Neural cell (in vitro differentiated cells): Measurements from ENCODE around the gene KRTAP19-8. TPM values are rescaled to one million over a fixed set of nuclear protein-coding genes. Genes with fewer than 3 reads are reported as not detected.

Source experiments
- H2AFZ ChIP-seq: fragments of 200-600, 300-800 bp; sonication (generic), shearing (Covaris generic); 2 replicates; pipeline ENCODE4 v1.6.0; 2014; ENCODE audit warnings: low read depth, mild to moderate bottlenecking, antibody characterized with exemption, low read length, moderate library complexity
- H3F3A ChIP-seq: fragments of 200-600 bp; shearing (Covaris generic); 2 replicates; pipeline ENCODE4 v1.6.1; 2016; ENCODE audit warnings: mild to moderate bottlenecking, moderate library complexity, mixed read lengths, antibody characterized with exemption, low read length; ENCODE audit not compliant: insufficient read depth, poor library complexity, severe bottlenecking
- H3K27ac ChIP-seq: fragments of 200-600, 300-800 bp; sonication (generic), shearing (Covaris generic); 2 replicates; pipeline ENCODE4 v1.5.1; 2014; ENCODE audit warnings: mild to moderate bottlenecking, low read length, moderate library complexity
- H3K27me3 ChIP-seq: fragments of 300-800, 200-600 bp; sonication (generic), shearing (Covaris generic); 2 replicates; pipeline ENCODE4 v1.6.0; 2014; ENCODE audit warnings: mild to moderate bottlenecking, low read depth, low read length, moderate library complexity; ENCODE audit not compliant: insufficient read depth
- H3K36me3 ChIP-seq: fragments of 300-800, 200-600 bp; sonication (generic), shearing (Covaris generic); 2 replicates; pipeline ENCODE4 v1.5.1; 2014; ENCODE audit warnings: mild to moderate bottlenecking, antibody characterized with exemption, low read length, moderate library complexity; ENCODE audit not compliant: insufficient read depth
- H3K4me2 ChIP-seq: fragments of 300-800, 200-600 bp; sonication (generic), shearing (Covaris generic); 2 replicates; pipeline ENCODE4 v1.6.0; 2014; ENCODE audit warnings: mild to moderate bottlenecking, low read length
- H3K4me3 ChIP-seq: fragments of 300-800, 200-600 bp; sonication (generic), shearing (Covaris generic); 2 replicates; pipeline ENCODE4 v1.5.1; 2014; ENCODE audit warnings: mild to moderate bottlenecking, low read length, moderate library complexity
- H3K79me2 ChIP-seq: fragments of 200-600 bp; shearing (Covaris generic); replicated peaks from 2 replicates; pipeline ENCODE4 v1.6.0; 2014; ENCODE audit warnings: mild to moderate bottlenecking, low read length, moderate library complexity; ENCODE audit not compliant: insufficient read depth
- H3K9ac ChIP-seq: fragments of 300-800, 200-600 bp; sonication (generic), shearing (Covaris generic); 2 replicates; pipeline ENCODE4 v1.6.1; 2016; ENCODE audit warnings: mild to moderate bottlenecking, low read length, mixed read lengths
- H3K9me2 ChIP-seq: fragments of 200-600 bp; shearing (Covaris generic); 2 replicates; pipeline ENCODE4 v1.6.1; 2016; ENCODE audit warnings: mild to moderate bottlenecking, low read length, mixed read lengths; ENCODE audit not compliant: insufficient read depth
- H3K9me3 ChIP-seq: fragments of 200-600, 300-800 bp; sonication (generic), shearing (Covaris generic); 2 replicates; pipeline ENCODE4 v1.6.1; 2016; ENCODE audit warnings: mild to moderate bottlenecking, mixed run types, low read length, moderate library complexity, mixed read lengths
- H4K20me1 ChIP-seq: fragments of 200-600 bp; shearing (Covaris generic); 2 replicates; pipeline ENCODE4 v1.6.1; 2016; ENCODE audit warnings: mild to moderate bottlenecking, mixed run types; ENCODE audit not compliant: insufficient read depth
- CTCF ChIP-seq: fragments of 450-650 bp; IDR thresholded peaks from 2 replicates; pipeline ENCODE4 v1.5.1; 2014; ENCODE audit warnings: antibody characterized with exemption, mild to moderate bottlenecking, moderate library complexity; ENCODE audit not compliant: poor library complexity, severe bottlenecking
- EP300 ChIP-seq: fragments of 450-650 bp; conservative IDR thresholded peaks from 2 replicates; pipeline ENCODE4 v1.6.1; 2014; ENCODE audit warnings: antibody characterized with exemption, mild to moderate bottlenecking, moderate library complexity; ENCODE audit not compliant: poor library complexity, severe bottlenecking
- EZH2 ChIP-seq: fragments of 200-600, 300-800 bp; shearing (Covaris generic), sonication (generic); IDR thresholded peaks from 2 replicates; pipeline ENCODE4 v1.6.1; 2014; ENCODE audit warnings: antibody characterized with exemption, low read length, borderline replicate concordance, mild to moderate bottlenecking; ENCODE audit not compliant: insufficient read depth, poor library complexity, severe bottlenecking
- MXI1 ChIP-seq: fragments of 450-650 bp; conservative IDR thresholded peaks from 2 replicates; pipeline ENCODE4 v1.6.1; 2014; ENCODE audit warnings: antibody characterized with exemption, mild to moderate bottlenecking; ENCODE audit not compliant: poor library complexity, severe bottlenecking
- POLR2AphosphoS5 ChIP-seq: IDR thresholded peaks from 2 replicates; pipeline ENCODE4 v1.6.1; 2012
- RAD21 ChIP-seq: fragments of 450-650 bp; conservative IDR thresholded peaks from 2 replicates; pipeline ENCODE4 v1.6.1; 2014; ENCODE audit warnings: antibody characterized with exemption, mild to moderate bottlenecking, moderate library complexity
- REST ChIP-seq: IDR thresholded peaks from 2 replicates; pipeline ENCODE4 v1.6.1; 2012; ENCODE audit warnings: borderline replicate concordance
- SMC3 ChIP-seq: fragments of 450-650 bp; conservative IDR thresholded peaks from 2 replicates; pipeline ENCODE4 v1.6.1; 2014; ENCODE audit warnings: antibody characterized with exemption, mild to moderate bottlenecking, moderate library complexity; ENCODE audit not compliant: poor library complexity
- TAF1 ChIP-seq: IDR thresholded peaks from 2 replicates; pipeline ENCODE4 v1.6.1; 2012; ENCODE audit warnings: low read depth
- polyA plus RNA-seq: library from polyadenylated mRNA; depleted of rRNA; stranded (reverse); fragments of >200 nt; gene quantifications from 2 replicates; pipeline ENCODE4 v1.2.3, GENCODE V29; 2014

Gene KRTAP19-8
- polyA plus RNA-seq, 1 donor from 2014 or later: not detected

- no peak for TF ChIP-seq MXI1
- TF ChIP-seq RAD21: no peak
- TF ChIP-seq POLR2AphosphoS5: no peak
- TF ChIP-seq EP300: no peak
- TF ChIP-seq EZH2: no peak
- TF ChIP-seq SMC3: no peak
- H3F3A ChIP-seq: no peaks in the 10 kb centered on the region
- H3K27ac ChIP-seq: no peak overlapping the region
- no peak overlapping the region for H3K4me2 ChIP-seq
- no peak overlapping the region for H3K4me3 ChIP-seq
- no peaks in the 10 kb centered on the region for H3K9me2 ChIP-seq
- H3K79me2 ChIP-seq: no peaks in the 10 kb centered on the region
- H3K27me3 ChIP-seq: no peaks in the 10 kb centered on the region
- H3K9me3 ChIP-seq: no peaks in the 10 kb centered on the region
- no peaks in the 10 kb centered on the region for H3K36me3 ChIP-seq
- no peaks in the 10 kb centered on the region for H4K20me1 ChIP-seq
- H3K9ac ChIP-seq: no peak overlapping the region
- no peak overlapping the region for H2AFZ ChIP-seq
These were observed 7.7 kb downstream of the KRTAP19-8 start for GRCh38 chr21:31030367-31031106.

GRCh38 chr21:31023680-31024079 is 14.6 kb downstream of the KRTAP19-8 start:
- H3K4me3 ChIP-seq: no peak overlapping the region
- H3K9ac ChIP-seq: no peak overlapping the region
- no peaks in the 10 kb centered on the region for H3K9me2 ChIP-seq
- no peaks in the 10 kb centered on the region for H3K79me2 ChIP-seq
- no peak overlapping the region for H3K4me2 ChIP-seq
- H3K9me3 ChIP-seq: no peaks in the 10 kb centered on the region
- no peaks in the 10 kb centered on the region for H3K27me3 ChIP-seq
- H4K20me1 ChIP-seq: no peaks in the 10 kb centered on the region
- H3K27ac ChIP-seq: no peak overlapping the region
- TF ChIP-seq EZH2 (no peak), RAD21 (no peak), CTCF (no peak), EP300 (no peak), POLR2AphosphoS5 (no peak), REST (no peak), MXI1 (no peak), TAF1 (no peak)
- H3F3A ChIP-seq: no peaks in the 10 kb centered on the region
- no peak overlapping the region for H2AFZ ChIP-seq
- H3K36me3 ChIP-seq: no peaks in the 10 kb centered on the region
